H1 (cell line): ENCODE data around the gene REPS1. TPM values are rescaled to one million over a fixed set of nuclear protein-coding genes. Genes with fewer than 3 reads are reported as not detected.

Experiments
- CTCF ChIA-PET: fragments of 300-600 bp; sonication (Branson Sonifier 250); formaldehyde crosslinking; loops from one replicate; lab custom pipeline; 2021; ENCODE audit not compliant: partially characterized antibody; lab: Charles Lee
- POLR2A ChIA-PET: fragments of 300-600 bp; sonication (Branson Sonifier 250); formaldehyde crosslinking; loops from one replicate; lab custom pipeline; 2021; ENCODE audit warnings: inconsistent platforms; ENCODE audit not compliant: partially characterized antibody; lab: Charles Lee
- DNase-seq, 2 experiments: peaks; one replicate each; pipeline versions ENCODE4 v3.0.0 to v3.0.0-alpha.2; 2010 to 2022; ENCODE audit warnings: low spot score in 2 of 2, low read depth in 1 of 2, mixed read lengths in 1 of 2
- FAIRE-seq: peaks from 2 replicates; lab custom pipeline; 2011; peaks lifted over from hg19 to GRCh38; lab: Jason Lieb, UNC
- H2AFZ ChIP-seq: 2 replicates; pipeline ENCODE4 v1.8.1; 2012; ENCODE audit warnings: low read length, inconsistent platforms
- H2AK5ac ChIP-seq: 2 replicates; pipeline ENCODE4 v1.6.1; 2013; ENCODE audit warnings: low read depth, low read length
- H2BK120ac ChIP-seq: replicated peaks from 2 replicates; pipeline ENCODE3; 2013; ENCODE audit warnings: low read depth, low read length, inconsistent platforms
- H2BK12ac ChIP-seq: 2 replicates; pipeline ENCODE4 v1.6.1; 2013; ENCODE audit warnings: low read depth, low read length
- H2BK15ac ChIP-seq: 2 replicates; pipeline ENCODE4 v1.6.1; 2013; ENCODE audit warnings: low read length
- H2BK20ac ChIP-seq: 2 replicates; pipeline ENCODE4 v1.6.1; 2013; ENCODE audit warnings: low read length
- H2BK5ac ChIP-seq: 2 replicates; pipeline ENCODE4 v1.6.1; 2013; ENCODE audit warnings: low read depth, low read length
- H3K14ac ChIP-seq: 2 replicates; pipeline ENCODE4 v1.6.1; 2013; ENCODE audit warnings: inconsistent platforms; ENCODE audit not compliant: insufficient read length
- H3K18ac ChIP-seq: 2 replicates; pipeline ENCODE4 v1.6.1; 2013; ENCODE audit warnings: low read length; ENCODE audit errors: extremely low read depth
- H3K23ac ChIP-seq: 2 replicates; pipeline ENCODE4 v1.6.1; 2013; ENCODE audit warnings: inconsistent platforms; ENCODE audit not compliant: insufficient read length
- H3K23me2 ChIP-seq: 2 replicates; pipeline ENCODE4 v1.6.1; 2013; ENCODE audit warnings: low read depth, low read length
- H3K27ac ChIP-seq: 2 replicates; pipeline ENCODE4 v1.6.1; 2011; ENCODE audit warnings: low read depth, low read length, inconsistent platforms
- H3K27me3 ChIP-seq, 4 experiments: replicated peaks in 1 of 4; 1 replicate in 1 of 4; 2 replicates in 3 of 4; pipeline versions ENCODE4 v1.6.1 to v1.8.1; 2011 to 2013; ENCODE audit warnings: low read length in 3 of 4, mild to moderate bottlenecking in 3 of 4, inconsistent platforms in 2 of 4, mixed read lengths in 2 of 4, moderate library complexity in 1 of 4; ENCODE audit not compliant: control insufficient read depth in 3 of 4, insufficient read depth in 3 of 4; ENCODE audit errors: extremely low read depth in 1 of 4
- H3K36me3 ChIP-seq, 4 experiments: 2 replicates each; pipeline versions ENCODE4 v1.6.1 to v1.8.1; 2011 to 2013; ENCODE audit warnings: mild to moderate bottlenecking in 4 of 4, low read length in 3 of 4, moderate library complexity in 2 of 4, control low read depth in 1 of 4, inconsistent platforms in 1 of 4; ENCODE audit not compliant: insufficient read depth in 4 of 4, control insufficient read depth in 2 of 4
- H3K4ac ChIP-seq: replicated peaks from 2 replicates; pipeline ENCODE3; 2013; ENCODE audit warnings: low read length, low read depth, mixed read lengths, inconsistent platforms; ENCODE audit not compliant: insufficient read length
- H3K4me1 ChIP-seq, 4 experiments: replicated peaks in 1 of 4; 1 replicate in 1 of 4; 2 replicates in 3 of 4; pipeline versions ENCODE4 v1.6.1 to v1.8.1; 2011 to 2013; ENCODE audit warnings: low read length in 3 of 4, inconsistent platforms in 2 of 4, mixed read lengths in 1 of 4; ENCODE audit not compliant: insufficient read depth in 4 of 4, control insufficient read depth in 3 of 4
- H3K4me2 ChIP-seq, 2 experiments: 2 replicates each; pipeline versions ENCODE4 v1.6.1 to v1.8.1; 2011 to 2013; ENCODE audit warnings: low read depth in 2 of 2, low read length in 2 of 2, control low read depth in 1 of 2, inconsistent platforms in 1 of 2, mild to moderate bottlenecking in 1 of 2; ENCODE audit not compliant: insufficient read depth in 1 of 2
- H3K4me3 ChIP-seq, 4 experiments: fragments of 200-600, 300-600 bp in 1 of 4; sonication (generic), shearing (Covaris generic), sonication (Bioruptor Twin) in 1 of 4; 2 replicates each; pipeline versions ENCODE4 v1.5.1 to v1.8.1; 2011 to 2016; ENCODE audit warnings: low read length in 4 of 4, low read depth in 3 of 4, control low read depth in 2 of 4, inconsistent platforms in 2 of 4, mild to moderate bottlenecking in 2 of 4, mixed read lengths in 1 of 4, moderate library complexity in 1 of 4; ENCODE audit not compliant: insufficient read depth in 2 of 4; ENCODE audit errors: extremely low read depth in 1 of 4
- H3K56ac ChIP-seq: replicated peaks from 2 replicates; pipeline ENCODE3; 2013; ENCODE audit warnings: low read depth, mild to moderate bottlenecking, mixed read lengths, low read length, inconsistent platforms; ENCODE audit not compliant: insufficient read length
- H3K79me1 ChIP-seq: 2 replicates; pipeline ENCODE4 v1.6.1; 2013; ENCODE audit warnings: low read depth, low read length, control low read depth
- H3K79me2 ChIP-seq, 2 experiments: 2 replicates each; pipeline versions ENCODE4 v1.6.1 to v1.8.1; 2012 to 2013; ENCODE audit warnings: low read length in 2 of 2, mild to moderate bottlenecking in 2 of 2, inconsistent platforms in 1 of 2; ENCODE audit not compliant: insufficient read depth in 2 of 2, control insufficient read depth in 1 of 2
- H3K9ac ChIP-seq, 4 experiments: replicated peaks in 1 of 4; 1 replicate in 1 of 4; 2 replicates in 3 of 4; pipeline versions ENCODE4 v1.6.1 to v1.8.1; 2011 to 2013; ENCODE audit warnings: low read depth in 3 of 4, low read length in 3 of 4, control low read depth in 2 of 4, mild to moderate bottlenecking in 2 of 4, moderate library complexity in 2 of 4, inconsistent platforms in 1 of 4; ENCODE audit errors: extremely low read depth in 1 of 4
- H3K9me3 ChIP-seq, 2 experiments: 2 replicates each; pipeline versions ENCODE4 v1.6.1 to v1.8.1; 2012 to 2013; ENCODE audit warnings: mild to moderate bottlenecking in 2 of 2, moderate library complexity in 2 of 2, control low read depth in 1 of 2, inconsistent platforms in 1 of 2, low read depth in 1 of 2, low read length in 1 of 2, mixed read lengths in 1 of 2; ENCODE audit not compliant: insufficient read depth in 2 of 2
- H4K20me1 ChIP-seq, 2 experiments: replicated peaks in 1 of 2; 2 replicates each; pipeline versions ENCODE3 to v1.8.1; 2011 to 2013; ENCODE audit warnings: inconsistent platforms in 2 of 2, low read length in 2 of 2, mild to moderate bottlenecking in 1 of 2; ENCODE audit not compliant: insufficient read depth in 2 of 2, control insufficient read depth in 1 of 2
- H4K5ac ChIP-seq: 2 replicates; pipeline ENCODE4 v1.6.1; 2013; ENCODE audit warnings: low read length, low read depth, mixed read lengths, inconsistent platforms; ENCODE audit not compliant: insufficient read length
- H4K8ac ChIP-seq: 2 replicates; pipeline ENCODE4 v1.8.0; 2013; ENCODE audit warnings: mild to moderate bottlenecking, moderate library complexity, low read length, inconsistent platforms; ENCODE audit not compliant: insufficient read depth; ENCODE audit errors: extremely low read depth
- H4K91ac ChIP-seq: replicated peaks from 2 replicates; pipeline ENCODE3; 2013; ENCODE audit warnings: low read length, mixed read lengths, inconsistent platforms; ENCODE audit not compliant: insufficient read length
- ASH2L ChIP-seq: fragments of 200-600, 300-600 bp; sonication (generic); IDR thresholded peaks from one replicate; pipeline ENCODE4 v1.7.1; 2017; ENCODE audit warnings: low read length
- EZH2 ChIP-seq: fragments of 200-600 bp; sonication (generic); IDR thresholded peaks from 2 replicates; pipeline ENCODE4 v1.7.1; 2012; ENCODE audit warnings: low read depth, mild to moderate bottlenecking, moderate library complexity, low read length, inconsistent platforms; ENCODE audit not compliant: severe bottlenecking
- HDAC6 ChIP-seq: IDR thresholded peaks from one replicate; pipeline ENCODE4 v1.7.1; 2012; ENCODE audit warnings: low read depth, mild to moderate bottlenecking, inconsistent platforms, low read length, moderate library complexity
- NRF1 ChIP-seq: IDR thresholded peaks from 2 replicates; pipeline ENCODE4 v1.6.1; 2011; ENCODE audit warnings: mild to moderate bottlenecking, low read depth, low read length, improper control_type of control experiment
- PHF8 ChIP-seq: fragments of 200-600 bp; sonication (generic); conservative IDR thresholded peaks from 2 replicates; pipeline ENCODE4 v1.7.1; 2012; ENCODE audit warnings: low read depth, mild to moderate bottlenecking, inconsistent platforms, low read length, moderate library complexity
- TAF7 ChIP-seq: optimal IDR thresholded peaks from 2 replicates; pipeline ENCODE3; 2011; ENCODE audit warnings: low read depth, mild to moderate bottlenecking, inconsistent platforms, low read length, moderate library complexity, borderline replicate concordance
- USF2 ChIP-seq: IDR thresholded peaks from 2 replicates; pipeline ENCODE4 v1.6.1; 2011; ENCODE audit warnings: low read length, improper control_type of control experiment
- WGBS, 2 experiments: shearing (Covaris generic) in 1 of 2; methylation state at CpG; one replicate each; pipeline versions ENCODE4 v1.1.6 to v1.1.7; 2013 to 2015; ENCODE audit warnings: low lambda C conversion rate in 2 of 2, mixed read lengths in 2 of 2, inconsistent platforms in 1 of 2, low coverage in 1 of 2, missing lambda C conversion rate in 1 of 2; ENCODE audit not compliant: insufficient replicate concordance in 2 of 2, insufficient coverage in 1 of 2, insufficient read length in 1 of 2; ENCODE audit errors: extremely low coverage in 1 of 2, missing lambda C conversion rate in 1 of 2; 5-methylcytosine and 5-hydroxymethylcytosine counted together
- polyA plus RNA-seq, 7 experiments: library from polyadenylated mRNA; depleted of rRNA in 3 of 7; stranded (reverse) in 5 of 7; unstranded in 2 of 7; fragments of >200 nt in 5 of 7; fragments of 200-250 nt in 2 of 7; gene quantifications; 1 replicate in 5 of 7; 2 replicates in 1 of 7; 4 replicates in 1 of 7; pipeline versions ENCODE4 v1.2.1 to v1.2.3, GENCODE V29; 2011 to 2013; ENCODE audit warnings: missing spikeins in 2 of 7, mixed read lengths in 2 of 7
- total RNA-seq: library from RNA; stranded (reverse); fragmentation: NEBNext Ultra II Directional; extraction: Animal tissue kit (Norgen Biotek cat#: 25700); gene quantifications from 2 replicates; pipeline ENCODE4 v1.2.1, GENCODE V29; 2021
- TF ChIP-seq, protein P1 (sequence below): IDR thresholded peaks from 2 replicates; pipeline ENCODE4 v1.6.1; 2011; ENCODE audit warnings: low read depth, mild to moderate bottlenecking, low read length; ENCODE audit not compliant: insufficient read depth

Gene REPS1
- total and polyA plus RNA-seq, 2 of the 8 experiments (the other 6 are each of a cell fraction or from before 2014, with no cell fraction given) = 52.1 to 68.9 TPM

DNA sequence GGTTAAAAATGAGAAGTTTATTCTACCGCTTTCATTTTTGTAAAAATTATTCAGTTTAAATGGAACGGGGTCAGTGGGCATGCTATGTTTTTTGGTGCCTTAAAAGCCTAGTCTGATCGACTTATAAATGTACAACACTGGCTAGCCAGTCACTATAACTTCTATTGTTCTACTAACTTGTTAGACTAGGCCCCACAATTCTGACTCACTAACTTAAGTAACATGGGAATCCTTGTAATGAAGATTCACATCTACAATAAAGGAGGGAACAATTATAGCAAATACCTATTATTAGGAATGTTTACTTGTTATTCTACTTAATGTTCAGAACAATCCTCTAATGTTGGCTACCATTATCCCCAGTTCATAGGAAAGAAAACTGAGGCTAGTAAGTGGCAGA lies 28.5 kb downstream of the REPS1 start:
- Histone ChIP-seq H2BK5ac (no peak overlapping the region), H3K27me3 (no peaks in the 10 kb centered on the region), H3K4me3 (no peak overlapping the region), H3K4me2 (no peak overlapping the region), H3K79me2 (peaks cover 0 to 97% of the 10 kb centered on the region in 2 experiments; a peak in 3 of 4 replicates), H2BK12ac (no peak overlapping the region), H2BK15ac (no peak overlapping the region), H4K91ac (no peak overlapping the region), H2BK120ac (no peak overlapping the region), H3K23me2 (no peaks in the 10 kb centered on the region), H3K18ac (no peak overlapping the region), H2AFZ (no peak overlapping the region), H3K56ac (no peak overlapping the region), H3K14ac (no peak overlapping the region), H3K79me1 (peaks cover 2% of the 10 kb centered on the region; the same call in 1 of the 2 replicates), H3K9ac (no peak overlapping the region), H4K5ac (no peak overlapping the region), H2AK5ac (no peak overlapping the region), H3K36me3 (no peaks in the 10 kb centered on the region), H3K4ac (no peak overlapping the region), H3K4me1 (peaks cover 0 to 4% (median 1%) of the 10 kb centered on the region in 4 experiments; a peak in 2 of 7 replicates), H4K20me1 (peaks cover 10 to 11% of the 10 kb centered on the region in 2 experiments), H3K9me3 (no peaks in the 10 kb centered on the region), H3K23ac (no peak overlapping the region), H2BK20ac (no peak overlapping the region), H4K8ac (no peak overlapping the region), H3K27ac (no peak overlapping the region)
- ChIA-PET POLR2A (interaction anchor here (0.9 to 1.1 kb wide), 2 partner anchors 9 to 26 kb away, joined by 3 read pairs; no protein-coding TSS in a partner anchor), CTCF (interaction anchor here (0.9 kb wide), 1 partner anchor 73 kb away, joined by 3 read pairs; no protein-coding TSS in a partner anchor)
- no peak for DNase-seq
- TF ChIP-seq, protein P1, sequence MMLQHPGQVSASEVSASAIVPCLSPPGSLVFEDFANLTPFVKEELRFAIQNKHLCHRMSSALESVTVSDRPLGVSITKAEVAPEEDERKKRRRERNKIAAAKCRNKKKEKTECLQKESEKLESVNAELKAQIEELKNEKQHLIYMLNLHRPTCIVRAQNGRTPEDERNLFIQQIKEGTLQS = no peak
- TF ChIP-seq NRF1 (no peak), TAF7 (no peak), EZH2 (no peak), ASH2L (no peak), HDAC6 (no peak), USF2 (no peak), PHF8 (no peak)
- no peak for FAIRE-seq
- WGBS, 2 experiments = 83% methylated on average over 3 of the region's 3 CpGs; no CpG with 5 or more reads in 1 of the 2 experiments
